ENCODE measurements around the gene FKBP5. TPM values are rescaled to one million over a fixed set of nuclear protein-coding genes. Genes with fewer than 3 reads are reported as not detected.
"Not testable (repeated sequence)": the region's sequence is repeated elsewhere in the genome, so short reads cannot be mapped to it uniquely, and the experiment has no call there.

The FKBP5 gene
- polyA plus RNA-seq, 1 experiment, result 7.6 TPM

GRCh38 chr6:35735452-35735851, 46.7 kb upstream of the FKBP5 start:
- Histone ChIP-seq H3K9me3 (ENCODE audit: control insufficient read depth, insufficient read depth, low read length) (no peaks in the 10 kb centered on the region; the same call in 1 of the 2 replicates), H3K27ac (ENCODE audit: low read depth, low read length) (no peak overlapping the region), H3K27me3 (ENCODE audit: control insufficient read depth, insufficient read depth, low read length) (peaks cover 4% of the 10 kb centered on the region), H3K4me3 (ENCODE audit: low read depth, low read length) (no peak overlapping the region)
- TF ChIP-seq CTCF (IDR thresholded peaks at IDR 0.05; ENCODE audit: low read depth, low read length), result no peak
- ChIA-PET CTCF (interaction anchor here (0.5 to 7.6 kb wide), 14 partner anchors 9 to 369 kb away, joined by 3 to 143 read pairs (median 9); no protein-coding TSS in a partner anchor), POLR2A (no interaction called here)
- DNase-seq (ENCODE audit: low read depth, low spot score), result no peak

- H3K9me3 ChIP-seq (ENCODE audit: control insufficient read depth, insufficient read depth, low read length); DNase-seq (ENCODE audit: low read depth, low spot score); H3K27ac ChIP-seq (ENCODE audit: low read depth, low read length); POLR2A ChIA-PET; H3K27me3 ChIP-seq (ENCODE audit: control insufficient read depth, insufficient read depth, low read length); H3K4me3 ChIP-seq (ENCODE audit: low read depth, low read length): not testable (repeated sequence)
- CTCF ChIA-PET, result interaction anchor here (0.6 to 3.6 kb wide), 8 partner anchors 10 to 212 kb away, joined by 3 to 24 read pairs (median 5); no protein-coding TSS in a partner anchor
Observed at GRCh38 chr6:35734319-35734718, 45.6 kb upstream of the FKBP5 start.

GRCh38 chr6:35733633-35734032, 44.9 kb upstream of the FKBP5 start:
- CTCF ChIA-PET, result interaction anchor here (0.6 to 3.6 kb wide), 7 partner anchors 49 to 211 kb away, joined by 3 to 24 read pairs (median 5); no protein-coding TSS in a partner anchor
- TF ChIP-seq CTCF (IDR thresholded peaks at IDR 0.05; ENCODE audit: low read depth, low read length), result no peak

GRCh38 chr6:35731736-35732532, 43.2 kb upstream of the FKBP5 start:
- ChIA-PET POLR2A (interaction anchor here (0.6 to 1.5 kb wide), 4 partner anchors 10 to 63 kb away, joined by 3 to 4 read pairs (median 4); no protein-coding TSS in a partner anchor), CTCF (interaction anchor here (0.5 to 3.6 kb wide), 5 partner anchors 34 to 209 kb away, joined by 3 to 22 read pairs (median 4); no protein-coding TSS in a partner anchor)
- Histone ChIP-seq H3K27me3 (ENCODE audit: control insufficient read depth, insufficient read depth, low read length) (no peaks in the 10 kb centered on the region), H3K9me3 (ENCODE audit: control insufficient read depth, insufficient read depth, low read length) (no peaks in the 10 kb centered on the region; the same call in 1 of the 2 replicates), H3K4me3 (ENCODE audit: low read depth, low read length) (peak overlapping the region; percentile 73), H3K27ac (ENCODE audit: low read depth, low read length) (peak overlapping the region; percentile 91)
- peak; percentile 45 for DNase-seq (ENCODE audit: low read depth, low spot score)
- TF ChIP-seq CTCF (IDR thresholded peaks at IDR 0.05; ENCODE audit: low read depth, low read length), result no peak

More at GRCh38 chr6:35733633-35734032, 44.9 kb upstream of the FKBP5 start:
- H3K27ac ChIP-seq (ENCODE audit: low read depth, low read length), result no peak overlapping the region
- H3K4me3 ChIP-seq (ENCODE audit: low read depth, low read length), result no peak overlapping the region
- no peaks in the 10 kb centered on the region; the same call in 1 of the 2 replicates for H3K9me3 ChIP-seq (ENCODE audit: control insufficient read depth, insufficient read depth, low read length)
- H3K27me3 ChIP-seq (ENCODE audit: control insufficient read depth, insufficient read depth, low read length), result peaks cover 2% of the 10 kb centered on the region
- no peak for DNase-seq (ENCODE audit: low read depth, low spot score)
- POLR2A ChIA-PET, result no interaction called here

- Histone ChIP-seq H3K4me3 (ENCODE audit: low read depth, low read length) (peak overlapping the region; percentile 73), H3K27me3 (ENCODE audit: control insufficient read depth, insufficient read depth, low read length) (no peaks in the 10 kb centered on the region), H3K27ac (ENCODE audit: low read depth, low read length) (peak overlapping the region; percentile 91), H3K9me3 (ENCODE audit: control insufficient read depth, insufficient read depth, low read length) (no peaks in the 10 kb centered on the region; the same call in 1 of the 2 replicates)
- no peak for TF ChIP-seq CTCF (IDR thresholded peaks at IDR 0.05; ENCODE audit: low read depth, low read length)
- ChIA-PET POLR2A (interaction anchor here (0.9 to 1.5 kb wide), 2 partner anchors 9 to 62 kb away, joined by 3 to 4 read pairs; no protein-coding TSS in a partner anchor), CTCF (interaction anchor here (0.5 to 3.6 kb wide), 3 partner anchors 131 to 209 kb away, joined by 4 to 22 read pairs (median 6); no protein-coding TSS in a partner anchor)
- DNase-seq (ENCODE audit: low read depth, low spot score), result no peak
Observed at GRCh38 chr6:35731414-35731735, 42.7 kb upstream of the FKBP5 start.
